Measurements from ENCODE around the gene TRHDE. TPM values are rescaled to one million over a fixed set of nuclear protein-coding genes. Genes with fewer than 3 reads are reported as not detected.

Gene TRHDE
- polyA plus RNA-seq, 1 donor (not counting 4 experiments of a cell fraction or from before 2014, with no cell fraction given): 0.12 TPM

DNA sequence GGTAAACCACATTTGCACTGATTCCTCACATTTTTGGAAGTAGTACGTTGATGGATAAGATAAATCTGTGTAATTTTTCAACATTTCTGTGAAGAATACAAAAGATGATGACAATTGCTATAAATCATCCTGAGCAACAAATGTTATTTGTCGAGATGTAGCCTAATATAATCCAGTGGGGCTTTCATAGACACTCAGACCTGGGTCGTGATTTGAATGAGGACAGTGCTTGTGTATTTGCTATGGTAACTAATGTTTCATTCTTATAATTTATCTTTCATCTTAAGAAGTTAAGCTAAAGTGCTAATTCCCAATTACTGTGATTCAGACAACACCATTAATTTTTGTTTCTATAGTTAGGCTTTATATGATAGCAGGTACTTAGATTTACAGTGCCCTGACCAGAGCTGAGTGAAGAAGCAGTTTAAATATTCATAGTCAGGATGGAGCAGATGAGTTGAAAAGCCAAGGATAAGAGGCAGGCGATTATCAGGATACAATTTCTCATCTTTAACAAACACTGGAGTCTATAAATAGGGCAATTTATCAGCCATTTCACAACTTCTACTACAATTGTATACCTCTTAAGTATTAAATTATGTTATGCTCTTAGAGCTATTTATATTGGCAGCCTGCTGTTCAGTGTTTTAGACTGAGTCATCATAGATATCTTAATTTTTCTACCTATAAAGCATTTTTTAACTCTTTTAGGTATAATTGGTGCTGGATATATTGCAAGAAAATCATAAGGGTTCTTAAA is 359.9 kb downstream of the TRHDE start:
- Histone ChIP-seq H3K4me1 (ENCODE audit: control insufficient read depth, extremely low read depth, insufficient read depth, low read length) (no peaks in the 10 kb centered on the region), H3K79me2 (ENCODE audit: control insufficient read depth, insufficient read depth, low read length) (no peaks in the 10 kb centered on the region), H3K4me2 (ENCODE audit: control insufficient read depth, extremely low read depth, insufficient read depth, low read depth, low read length) (no peak overlapping the region), H3K9me3 (ENCODE audit: control insufficient read depth, low read depth, low read length) (no peaks in the 10 kb centered on the region), H2AFZ (ENCODE audit: control insufficient read depth, low read length) (no peak overlapping the region), H3K4me3 (ENCODE audit: control insufficient read depth in 2 of 3, extremely low read depth in 1 of 3, insufficient read depth in 2 of 3, low read depth in 1 of 3, low read length in 3 of 3) (no peak overlapping the region), H3K9ac (ENCODE audit: control insufficient read depth, extremely low read depth, insufficient read depth, low read length) (no peak overlapping the region), H3K9me1 (ENCODE audit: control insufficient read depth, extremely low read depth, insufficient read depth, low read length) (no peaks in the 10 kb centered on the region), H3K36me3 (ENCODE audit: control insufficient read depth in 2 of 2, extremely low read depth in 1 of 2, insufficient read depth in 2 of 2, low read length in 2 of 2) (no peaks in the 10 kb centered on the region), H3K27ac (ENCODE audit: control insufficient read depth, insufficient read depth, low read length) (no peak overlapping the region), H3K27me3 (ENCODE audit: control insufficient read depth, extremely low read depth, insufficient read depth, low read length) (no peaks in the 10 kb centered on the region), H4K20me1 (ENCODE audit: control insufficient read depth, extremely low read depth, insufficient read depth, low read length) (no peaks in the 10 kb centered on the region)
- TF ChIP-seq, protein P1, sequence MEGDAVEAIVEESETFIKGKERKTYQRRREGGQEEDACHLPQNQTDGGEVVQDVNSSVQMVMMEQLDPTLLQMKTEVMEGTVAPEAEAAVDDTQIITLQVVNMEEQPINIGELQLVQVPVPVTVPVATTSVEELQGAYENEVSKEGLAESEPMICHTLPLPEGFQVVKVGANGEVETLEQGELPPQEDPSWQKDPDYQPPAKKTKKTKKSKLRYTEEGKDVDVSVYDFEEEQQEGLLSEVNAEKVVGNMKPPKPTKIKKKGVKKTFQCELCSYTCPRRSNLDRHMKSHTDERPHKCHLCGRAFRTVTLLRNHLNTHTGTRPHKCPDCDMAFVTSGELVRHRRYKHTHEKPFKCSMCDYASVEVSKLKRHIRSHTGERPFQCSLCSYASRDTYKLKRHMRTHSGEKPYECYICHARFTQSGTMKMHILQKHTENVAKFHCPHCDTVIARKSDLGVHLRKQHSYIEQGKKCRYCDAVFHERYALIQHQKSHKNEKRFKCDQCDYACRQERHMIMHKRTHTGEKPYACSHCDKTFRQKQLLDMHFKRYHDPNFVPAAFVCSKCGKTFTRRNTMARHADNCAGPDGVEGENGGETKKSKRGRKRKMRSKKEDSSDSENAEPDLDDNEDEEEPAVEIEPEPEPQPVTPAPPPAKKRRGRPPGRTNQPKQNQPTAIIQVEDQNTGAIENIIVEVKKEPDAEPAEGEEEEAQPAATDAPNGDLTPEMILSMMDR (optimal IDR thresholded peaks at IDR 0.05 in 1 of 3, IDR thresholded peaks at IDR 0.05 in 1 of 3, conservative IDR thresholded peaks at IDR 0.05 in 1 of 3; ENCODE audit: extremely low read depth in 1 of 3, insufficient read depth in 2 of 3, low read length in 3 of 3): no peak
- no peak for TF ChIP-seq EZH2 (IDR thresholded peaks at IDR 0.05; ENCODE audit: low read length)
- DNase-seq (ENCODE audit: low read depth, low spot score) (no peak), FAIRE-seq (no peak)
- dilution Hi-C loops (cut with MboI; ENCODE audit: extremely low pct_ligation_motif_present, low sequenced_read_pairs): no loop called here

GRCh38 chr12:72642706-72643105 is 370.5 kb downstream of the TRHDE start:
- H3K4me2 ChIP-seq (ENCODE audit: control insufficient read depth, extremely low read depth, insufficient read depth, low read depth, low read length): no peak overlapping the region
- H3K36me3 ChIP-seq (ENCODE audit: control insufficient read depth in 2 of 2, extremely low read depth in 1 of 2, insufficient read depth in 2 of 2, low read length in 2 of 2): no peaks in the 10 kb centered on the region
- H3K9me3 ChIP-seq (ENCODE audit: control insufficient read depth, low read depth, low read length): no peaks in the 10 kb centered on the region
- H3K9me1 ChIP-seq (ENCODE audit: control insufficient read depth, extremely low read depth, insufficient read depth, low read length): no peaks in the 10 kb centered on the region
- FAIRE-seq: no peak
- H3K27me3 ChIP-seq (ENCODE audit: control insufficient read depth, extremely low read depth, insufficient read depth, low read length): no peaks in the 10 kb centered on the region
- TF ChIP-seq, protein P1 (optimal IDR thresholded peaks at IDR 0.05 in 1 of 3, IDR thresholded peaks at IDR 0.05 in 1 of 3, conservative IDR thresholded peaks at IDR 0.05 in 1 of 3; ENCODE audit: extremely low read depth in 1 of 3, insufficient read depth in 2 of 3, low read length in 3 of 3): no peak
- no peak for TF ChIP-seq EZH2 (IDR thresholded peaks at IDR 0.05; ENCODE audit: low read length)
- no peak overlapping the region for H2AFZ ChIP-seq (ENCODE audit: control insufficient read depth, low read length)
- DNase-seq (ENCODE audit: low read depth, low spot score): no peak
- H4K20me1 ChIP-seq (ENCODE audit: control insufficient read depth, extremely low read depth, insufficient read depth, low read length): no peaks in the 10 kb centered on the region
- H3K79me2 ChIP-seq (ENCODE audit: control insufficient read depth, insufficient read depth, low read length): no peaks in the 10 kb centered on the region
- H3K4me3 ChIP-seq (ENCODE audit: control insufficient read depth in 2 of 3, extremely low read depth in 1 of 3, insufficient read depth in 2 of 3, low read depth in 1 of 3, low read length in 3 of 3): no peak overlapping the region
- no peaks in the 10 kb centered on the region for H3K4me1 ChIP-seq (ENCODE audit: control insufficient read depth, extremely low read depth, insufficient read depth, low read length)
- H3K9ac ChIP-seq (ENCODE audit: control insufficient read depth, extremely low read depth, insufficient read depth, low read length): no peak overlapping the region
- no peak overlapping the region for H3K27ac ChIP-seq (ENCODE audit: control insufficient read depth, insufficient read depth, low read length)
- dilution Hi-C loops (cut with MboI; ENCODE audit: extremely low pct_ligation_motif_present, low sequenced_read_pairs): no loop called here
